Ovary (tissue), 9 donors: ENCODE results near the gene PLEKHM3. TPM values are rescaled to one million over a fixed set of nuclear protein-coding genes. Genes with fewer than 3 reads are reported as not detected.

Source experiments
- DNase-seq, 5 donors: peaks; one replicate each; pipeline ENCODE4 v3.0.0-alpha.2; 2019 to 2020
- H3K27ac ChIP-seq, 2 donors: fragments of 200-600 bp; one replicate each; pipeline versions ENCODE4 v1.5.1 to v1.8.0; 2019 to 2022
- H3K27me3 ChIP-seq: fragments of 200-600 bp; one replicate; pipeline ENCODE4 v1.8.0; 2022
- H3K36me3 ChIP-seq: fragments of 200-600 bp; sonication (generic); one replicate; pipeline ENCODE4 v1.5.1; 2019
- H3K4me1 ChIP-seq: one replicate; pipeline ENCODE4 v1.8.1; 2013; ENCODE audit warnings: mild to moderate bottlenecking, moderate library complexity; ENCODE audit not compliant: insufficient read depth
- H3K4me3 ChIP-seq: fragments of 200-600 bp; sonication (generic); one replicate; pipeline ENCODE4 v1.5.1; 2017
- H3K9me3 ChIP-seq, 2 donors: fragments of 200-600 bp in 1 of 2; sonication (generic) in 1 of 2; one replicate each; pipeline versions ENCODE4 v1.5.1 to v1.8.1; 2013 to 2019; ENCODE audit warnings: mild to moderate bottlenecking in 1 of 2, moderate library complexity in 1 of 2
- CTCF ChIP-seq, 3 donors: fragments of 450-650 bp in 2 of 3; fragments of 200-600 bp in 1 of 3; IDR thresholded peaks; one replicate each; pipeline versions ENCODE4 v1.5.1 to v1.8.0; 2016 to 2022; ENCODE audit warnings: antibody characterized with exemption in 3 of 3, mild to moderate bottlenecking in 1 of 3
- EP300 ChIP-seq: sonication (generic); formaldehyde crosslinking; IDR thresholded peaks from one replicate; pipeline ENCODE4 v1.6.1; 2017; ENCODE audit warnings: antibody characterized with exemption
- POLR2A ChIP-seq: fragments of 450-650 bp; IDR thresholded peaks from one replicate; pipeline ENCODE4 v1.6.1; 2017; ENCODE audit warnings: antibody characterized with exemption, mild to moderate bottlenecking, moderate library complexity
- WGBS, 3 donors: extraction: QIAGEN DNeasy Blood & Tissue Kit in 1 of 3; methylation state at CpG; one replicate each; pipeline versions ENCODE4 v1.1.5 to v1.1.7; 2013 to 2017; 5-methylcytosine and 5-hydroxymethylcytosine counted together
- intact Hi-C, 4 donors: fragments of 100-400 bp; cut with DNase I; formaldehyde crosslinking; loops; one replicate each; pipeline versions ENCODE4 v1.11.0 to v1.15.1; 2022 to 2023
- polyA plus RNA-seq, 2 donors: library from polyadenylated mRNA; stranded (reverse); fragments of 200-250 nt in 1 of 2; fragments of 350-450 nt in 1 of 2; fragmentation: Illumina TruSeq in 1 of 2; extraction: RNeasy Lipid Tissue Mini Kit (QIAGEN cat#74804) in 1 of 2; gene quantifications; one replicate each; pipeline ENCODE4 v1.2.3, GENCODE V29; 2013 to 2014
- total RNA-seq, 7 donors: library from RNA; depleted of rRNA in 2 of 7; stranded (reverse); fragments of >200 nt in 2 of 7; fragmentation: NEBNext Ultra II Directional in 3 of 7; extraction: Animal tissue kit (Norgen Biotek cat#: 25700) in 3 of 7; gene quantifications; one replicate each; pipeline versions ENCODE4 v1.1.0 to v1.2.4, GENCODE V29; 2016 to 2023
- donor health status: DM: no; HTN: no; CAD: no; lungs with moderate emphysema.
- donor health status: DM: no; HTN: no; CAD: no.
- donor health status: Bipolar disorder and iron deficiency.
- donor health status: DM: yes; HTN: yes; CAD: no.
- donor health status: DM: no; HTN: no; CAD: no.
- donor health status: DM: yes; HTN: yes; CAD: no.

The PLEKHM3 gene
- total and polyA plus RNA-seq, 9 donors = 6.5 to 26.1 (median 14.3) TPM

GRCh38 chr2:207995887-207996286 is 29.4 kb downstream of the PLEKHM3 start:
- TF ChIP-seq CTCF (IDR thresholded peaks at IDR 0.05) (no peak), POLR2A (no peak), EP300 (no peak)
- Histone ChIP-seq H3K27me3 (no peaks in the 10 kb centered on the region), H3K27ac (no peak overlapping the region), H3K4me3 (no peak overlapping the region), H3K9me3 (no peaks in the 10 kb centered on the region), H3K4me1 (peaks cover 1% of the 10 kb centered on the region), H3K36me3 (no peaks in the 10 kb centered on the region)
- 37 to 49% (median 42%) methylated on average over 3 of the region's 3 CpGs for WGBS, 3 donors
- intact Hi-C loops = no loop called here
- DNase-seq = no peak

DNA sequence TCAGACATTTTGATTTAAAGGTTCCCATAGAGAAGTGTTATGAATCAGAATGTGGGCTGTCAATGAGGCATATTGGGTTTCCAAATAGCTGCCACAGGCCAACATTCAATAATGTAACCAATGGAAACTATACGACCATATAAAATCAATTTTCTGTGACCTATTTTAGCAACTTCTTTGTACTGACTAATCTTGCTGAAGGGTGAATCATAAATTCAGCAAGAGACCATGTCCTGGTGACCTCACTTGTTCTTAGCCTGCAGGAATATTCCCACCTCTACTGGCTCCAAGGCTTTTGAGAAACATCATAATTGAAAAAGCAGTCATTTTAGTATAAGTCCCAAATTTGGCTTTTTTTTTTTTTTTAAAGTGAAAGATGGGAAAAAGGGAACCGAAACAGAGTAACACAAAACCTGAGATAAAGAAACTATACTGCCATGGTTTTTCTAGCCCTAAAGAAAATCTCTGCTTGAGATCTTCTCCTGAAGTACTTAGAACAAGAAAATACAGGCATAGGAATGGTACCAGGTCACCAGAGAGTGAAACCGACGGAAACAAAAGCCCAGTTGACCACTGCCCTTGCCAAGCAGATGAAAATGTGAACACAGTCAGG is 32.1 kb downstream of the PLEKHM3 start:
- H3K27me3 ChIP-seq = no peaks in the 10 kb centered on the region
- H3K36me3 ChIP-seq = no peaks in the 10 kb centered on the region
- peaks cover 1% of the 10 kb centered on the region for H3K4me1 ChIP-seq
- no peak overlapping the region for H3K27ac ChIP-seq
- DNase-seq = no peak
- intact Hi-C loops = no loop called here
- no peaks in the 10 kb centered on the region for H3K9me3 ChIP-seq
- TF ChIP-seq CTCF (IDR thresholded peaks at IDR 0.05) (no peak), EP300 (no peak)
- 83 to 88% (median 88%) methylated on average over 4 of the region's 4 CpGs for whole genome bisulfite sequencing, 3 donors
- H3K4me3 ChIP-seq = no peak overlapping the region

DNA sequence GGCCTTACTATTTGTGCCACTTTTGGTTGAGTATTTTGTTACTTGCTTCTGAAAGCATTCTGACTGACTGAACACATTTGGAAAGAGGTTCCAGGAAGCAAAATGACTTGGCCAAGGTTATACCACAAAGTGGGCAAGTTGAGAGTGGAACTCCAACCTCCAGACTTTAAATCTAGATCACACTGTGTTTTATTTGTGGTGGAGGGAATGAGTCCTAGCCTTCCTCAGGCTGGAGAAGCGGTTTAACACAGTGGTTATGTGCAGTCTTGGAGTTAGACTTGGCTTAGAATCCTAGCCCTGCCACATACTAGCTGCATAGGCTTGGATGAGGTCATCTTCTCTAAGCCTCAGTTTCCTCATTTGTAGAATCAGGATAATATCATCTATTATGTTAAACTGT is 33.4 kb downstream of the PLEKHM3 start:
- Histone ChIP-seq H3K9me3 (no peaks in the 10 kb centered on the region), H3K4me3 (no peak overlapping the region), H3K27me3 (no peaks in the 10 kb centered on the region), H3K36me3 (no peaks in the 10 kb centered on the region), H3K4me1 (no peaks in the 10 kb centered on the region), H3K27ac (no peak overlapping the region)
- intact Hi-C loops = no loop called here
- TF ChIP-seq POLR2A (no peak), CTCF (IDR thresholded peaks at IDR 0.05) (no peak), EP300 (no peak)
- no peak for DNase-seq
- 93 to 100% (median 95%) methylated on average over 1 of the region's 1 CpG for WGBS, 3 donors

DNA sequence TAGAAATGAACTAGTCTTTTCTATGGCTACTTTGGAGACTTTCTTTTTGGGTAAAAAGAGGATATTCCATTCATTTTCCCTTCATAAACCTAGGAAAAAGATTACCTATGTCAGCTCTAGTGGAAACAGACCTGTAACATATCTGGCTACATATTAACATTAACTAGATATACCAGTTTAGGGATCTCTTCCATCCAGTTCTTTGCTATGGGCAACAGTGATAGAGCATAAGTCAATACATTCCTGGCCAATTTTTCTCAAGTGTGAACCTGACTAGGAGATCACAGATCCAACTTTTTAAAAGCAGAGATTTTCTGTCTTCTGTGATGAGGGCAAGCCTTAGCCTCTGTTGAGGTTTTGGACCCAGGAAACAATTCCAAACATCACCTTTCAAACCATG is 34.5 kb downstream of the PLEKHM3 start:
- no peak for DNase-seq
- no peaks in the 10 kb centered on the region for H3K4me1 ChIP-seq
- no peaks in the 10 kb centered on the region for H3K36me3 ChIP-seq
- no peak overlapping the region for H3K27ac ChIP-seq
- H3K27me3 ChIP-seq = no peaks in the 10 kb centered on the region
- no peak for TF ChIP-seq CTCF (IDR thresholded peaks at IDR 0.05)
- no peak overlapping the region for H3K4me3 ChIP-seq
- H3K9me3 ChIP-seq = no peaks in the 10 kb centered on the region
- intact Hi-C loops = no loop called here

DNA sequence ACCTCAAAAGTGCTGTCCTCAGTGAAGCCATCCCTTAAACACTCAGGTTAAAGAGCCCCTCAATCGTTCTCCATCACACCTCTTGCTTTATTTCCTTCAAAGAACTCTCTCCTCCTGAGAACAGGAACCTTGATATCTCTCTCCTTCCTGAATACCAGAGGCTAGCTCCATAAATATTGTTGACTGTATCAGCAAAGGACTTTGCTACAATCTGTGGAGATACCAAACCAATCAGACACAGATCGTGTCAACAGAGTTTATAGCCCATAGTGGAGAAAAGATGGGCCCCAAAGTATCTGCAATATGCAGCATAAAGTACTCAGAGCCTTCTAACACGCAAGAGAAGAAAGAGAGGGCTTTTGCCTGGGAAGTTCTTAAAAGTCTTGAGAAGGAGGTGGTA is 36.4 kb downstream of the PLEKHM3 start:
- Histone ChIP-seq H3K9me3 (no peaks in the 10 kb centered on the region), H3K4me3 (no peak overlapping the region), H3K27me3 (no peaks in the 10 kb centered on the region), H3K36me3 (no peaks in the 10 kb centered on the region), H3K4me1 (no peaks in the 10 kb centered on the region), H3K27ac (no peak overlapping the region)
- TF ChIP-seq CTCF (IDR thresholded peaks at IDR 0.05) (no peak), POLR2A (no peak), EP300 (no peak)
- WGBS, 3 donors = 88 to 91% (median 89%) methylated on average over 3 of the region's 3 CpGs
- intact Hi-C loops = no loop called here
- DNase-seq = no peak
